MCF 10A (cell line): ENCODE measurements around the gene FILIP1L. TPM values are rescaled to one million over a fixed set of nuclear protein-coding genes. Genes with fewer than 3 reads are reported as not detected.

Experiments used
- BruUV-seq: library from RNA; stranded (reverse); fragments of 400-500 nt; replicated peaks from 2 replicates; lab custom pipeline; 2021; lab: Mats Ljungman, UMichigan
- CTCF ChIA-PET: fragments of 300-600 bp; sonication (Branson Sonifier 250); formaldehyde crosslinking; extraction: SDS; loops from one replicate; lab custom pipeline; 2021; ENCODE audit warnings: antibody characterized with exemption, inconsistent platforms; lab: Yijun Ruan, JAX
- POLR2A ChIA-PET: fragments of 300-600, 350-650 bp; sonication (Branson Sonifier 250); formaldehyde crosslinking; extraction: SDS; loops from one replicate; lab custom pipeline; 2020; ENCODE audit warnings: antibody characterized with exemption, inconsistent platforms; lab: Yijun Ruan, JAX
- DNase-seq: peaks from one replicate; pipeline ENCODE4 v3.0.0-alpha.2; 2018; ENCODE audit not compliant: unreplicated experiment
- H3K27ac Mint-ChIP-seq: one replicate; pipeline ENCODE4 v1.8.0; 2022; ENCODE audit warnings: mild to moderate bottlenecking, low read depth, mixed read lengths; ENCODE audit not compliant: unreplicated experiment
- H3K27me3 Mint-ChIP-seq: one replicate; pipeline ENCODE4 v1.8.0; 2022; ENCODE audit warnings: mixed read lengths; ENCODE audit not compliant: insufficient read depth, unreplicated experiment
- H3K36me3 Mint-ChIP-seq: one replicate; pipeline ENCODE4 v1.8.0; 2022; ENCODE audit warnings: mild to moderate bottlenecking, moderate library complexity, mixed read lengths; ENCODE audit not compliant: insufficient read depth, unreplicated experiment
- H3K4me1 Mint-ChIP-seq: one replicate; pipeline ENCODE4 v1.8.0; 2022; ENCODE audit warnings: mixed read lengths; ENCODE audit not compliant: insufficient read depth, unreplicated experiment
- H3K4me3 Mint-ChIP-seq: one replicate; pipeline ENCODE4 v1.8.0; 2022; ENCODE audit warnings: mild to moderate bottlenecking, moderate library complexity, mixed read lengths; ENCODE audit not compliant: unreplicated experiment
- H3K9me3 Mint-ChIP-seq: one replicate; pipeline ENCODE4 v1.8.0; 2022; ENCODE audit warnings: mixed read lengths; ENCODE audit not compliant: unreplicated experiment
- CTCF ChIP-seq: fragments of 200-600 bp; IDR thresholded peaks from one replicate; pipeline ENCODE4 v1.8.0; 2022; ENCODE audit warnings: antibody characterized with exemption, mild to moderate bottlenecking; ENCODE audit not compliant: unreplicated experiment
- intact Hi-C: fragments of 100-400 bp; cut with micrococcal nuclease; formaldehyde crosslinking; loops from 2 replicates; pipeline ENCODE4 v1.14.1; 2022
- total RNA-seq: library from RNA; stranded (reverse); gene quantifications from 2 replicates; pipeline ENCODE4 v1.2.3, GENCODE V29; 2022

Gene FILIP1L
- total RNA-seq, 1 experiment from 2014 or later = 2.4 TPM

- H3K27me3 Mint-ChIP-seq = no peaks in the 10 kb centered on the region
- no TSS peak for BruUV-seq
- H3K27ac Mint-ChIP-seq = no peak overlapping the region
- ChIA-PET CTCF (interaction anchor here (0.7 to 2.3 kb wide), 4 partner anchors 13 to 233 kb away, joined by 3 to 9 read pairs (median 3); no protein-coding TSS in a partner anchor), POLR2A (interaction anchor here (0.8 to 1.7 kb wide), 2 partner anchors 19 to 101 kb away, joined by 3 to 4 read pairs; no protein-coding TSS in a partner anchor)
- H3K36me3 Mint-ChIP-seq = no peaks in the 10 kb centered on the region
- no peaks in the 10 kb centered on the region for H3K4me1 Mint-ChIP-seq
- no peak overlapping the region for H3K4me3 Mint-ChIP-seq
- intact Hi-C loops = no loop called here
- no peak for DNase-seq
- TF ChIP-seq CTCF = no peak
- no peaks in the 10 kb centered on the region for H3K9me3 Mint-ChIP-seq
Observed at GRCh38 chr3:100063929-100064461, 50.3 kb downstream of the FILIP1L start.

- DNase-seq = no peak
- BruUV-seq = no TSS peak
- Mint-ChIP-seq H3K9me3 (no peaks in the 10 kb centered on the region), H3K4me1 (no peaks in the 10 kb centered on the region), H3K36me3 (no peaks in the 10 kb centered on the region), H3K27me3 (no peaks in the 10 kb centered on the region), H3K4me3 (no peak overlapping the region), H3K27ac (no peak overlapping the region)
- no peak for TF ChIP-seq CTCF
- POLR2A ChIA-PET = interaction anchor here (0.6 to 0.7 kb wide), 2 partner anchors 31 to 188 kb away, joined by 3 read pairs; no protein-coding TSS in a partner anchor
- intact Hi-C loops = no loop called here
- CTCF ChIA-PET = interaction anchor here (0.5 to 1.3 kb wide), 5 partner anchors 12 to 230 kb away, joined by 3 to 4 read pairs (median 3); no protein-coding TSS in a partner anchor
Observed at GRCh38 chr3:100062665-100063064, 51.6 kb downstream of the FILIP1L start.

GRCh38 chr3:100060685-100061484, 53.4 kb downstream of the FILIP1L start:
- Mint-ChIP-seq H3K4me1 (peaks cover 3% of the 10 kb centered on the region), H3K27me3 (no peaks in the 10 kb centered on the region), H3K36me3 (no peaks in the 10 kb centered on the region), H3K4me3 (no peak overlapping the region), H3K9me3 (no peaks in the 10 kb centered on the region), H3K27ac (no peak overlapping the region)
- no TSS peak for BruUV-seq
- no peak for DNase-seq
- POLR2A ChIA-PET = interaction anchor here (0.7 to 1.5 kb wide), 2 partner anchors 11 to 23 kb away, joined by 4 to 6 read pairs; no protein-coding TSS in a partner anchor
- no peak for TF ChIP-seq CTCF
- CTCF ChIA-PET = interaction anchor here (0.5 to 1.0 kb wide), 4 partner anchors 8 to 217 kb away, joined by 3 to 6 read pairs (median 4); no protein-coding TSS in a partner anchor
- intact Hi-C loops = no loop called here

GRCh38 chr3:100059472-100059871, 54.8 kb downstream of the FILIP1L start:
- TF ChIP-seq CTCF = no peak
- H3K4me3 Mint-ChIP-seq = no peak overlapping the region
- no TSS peak for BruUV-seq
- H3K27me3 Mint-ChIP-seq = no peaks in the 10 kb centered on the region
- no peak overlapping the region for H3K27ac Mint-ChIP-seq
- peaks cover 7% of the 10 kb centered on the region for H3K36me3 Mint-ChIP-seq
- intact Hi-C loops = no loop called here
- no peaks in the 10 kb centered on the region for H3K9me3 Mint-ChIP-seq
- ChIA-PET CTCF (interaction anchor here (0.8 to 1.3 kb wide), 2 partner anchors 9 to 12 kb away, joined by 3 to 5 read pairs; no protein-coding TSS in a partner anchor), POLR2A (interaction anchor here (0.7 to 1.5 kb wide), 2 partner anchors 10 to 199 kb away, joined by 3 to 6 read pairs; no protein-coding TSS in a partner anchor)
- peaks cover 6% of the 10 kb centered on the region for H3K4me1 Mint-ChIP-seq
- no peak for DNase-seq
